Measurements from ENCODE around the gene SLC16A3. TPM values are rescaled to one million over a fixed set of nuclear protein-coding genes. Genes with fewer than 3 reads are reported as not detected.
"Not testable (repeated sequence)": the region's sequence is repeated elsewhere in the genome, so short reads cannot be mapped to it uniquely, and the experiment has no call there.

The SLC16A3 gene
- total RNA-seq, 1 experiment from 2014 or later, result 28.7 TPM

- H3K4me1 Mint-ChIP-seq, result no peaks in the 10 kb centered on the region
- H3K27me3 Mint-ChIP-seq (ENCODE audit: low read depth), result no peaks in the 10 kb centered on the region
- peaks cover 4% of the 10 kb centered on the region; the same call in 1 of the 2 replicates for H3K9me3 Mint-ChIP-seq
- ChIA-PET CTCF (interaction anchor here (1.5 kb wide), 1 partner anchor 17 kb away, joined by 3 read pairs; no protein-coding TSS in a partner anchor), POLR2A (no interaction called here)
- DNase-seq (ENCODE audit: low spot score) (no peak), ATAC-seq (no peak)
- no peak overlapping the region; the same call in 1 of the 2 replicates for H3K27ac Mint-ChIP-seq
- H3K36me3 Mint-ChIP-seq, result peaks cover 74% of the 10 kb centered on the region
- no peak overlapping the region for H3K4me3 Mint-ChIP-seq
- TF ChIP-seq, protein P1, sequence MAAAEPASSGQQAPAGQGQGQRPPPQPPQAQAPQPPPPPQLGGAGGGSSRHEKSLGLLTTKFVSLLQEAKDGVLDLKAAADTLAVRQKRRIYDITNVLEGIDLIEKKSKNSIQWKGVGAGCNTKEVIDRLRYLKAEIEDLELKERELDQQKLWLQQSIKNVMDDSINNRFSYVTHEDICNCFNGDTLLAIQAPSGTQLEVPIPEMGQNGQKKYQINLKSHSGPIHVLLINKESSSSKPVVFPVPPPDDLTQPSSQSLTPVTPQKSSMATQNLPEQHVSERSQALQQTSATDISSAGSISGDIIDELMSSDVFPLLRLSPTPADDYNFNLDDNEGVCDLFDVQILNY (CRISPR knock-in tag; IDR thresholded peaks at IDR 0.05), result no peak
- no peak for TF ChIP-seq ZNF532 (CRISPR knock-in tag; IDR thresholded peaks at IDR 0.05; ENCODE audit: borderline replicate concordance)
These were observed 24.3 kb downstream of the SLC16A3 start for GRCh38 chr17:82253179-82253544.

DNA sequence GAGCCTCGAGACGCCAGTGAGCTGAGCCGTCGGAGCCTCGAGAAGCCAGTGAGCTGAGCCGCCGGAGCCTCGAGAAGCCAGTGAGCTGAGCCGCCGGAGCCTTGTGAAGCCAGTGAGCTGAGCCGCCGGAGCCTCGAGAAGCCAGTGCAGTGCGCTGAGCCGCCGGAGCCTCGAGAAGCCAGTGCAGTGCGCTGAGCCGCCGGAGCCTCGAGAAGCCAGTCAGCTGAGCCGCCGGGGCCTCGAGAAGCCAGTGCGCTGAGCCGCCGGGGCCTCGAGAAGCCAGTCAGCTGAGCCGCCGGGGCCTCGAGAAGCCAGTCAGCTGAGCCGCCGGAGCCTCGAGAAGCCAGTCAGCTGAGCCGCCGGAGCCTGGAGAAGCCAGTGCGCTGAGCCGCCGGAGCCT lies 25.3 kb downstream of the SLC16A3 start:
- H3K4me1 Mint-ChIP-seq; CTCF ChIA-PET; H3K27me3 Mint-ChIP-seq (ENCODE audit: low read depth); DNase-seq (ENCODE audit: low spot score); H3K27ac Mint-ChIP-seq; ATAC-seq; H3K9me3 Mint-ChIP-seq; H3K4me3 Mint-ChIP-seq: not testable (repeated sequence)
- POLR2A ChIA-PET, result interaction anchor here (0.6 to 1.5 kb wide), 2 partner anchors 15 to 154 kb away, joined by 3 to 5 read pairs; no protein-coding TSS in a partner anchor
- H3K36me3 Mint-ChIP-seq, result peaks cover 74% of the 10 kb centered on the region

DNA sequence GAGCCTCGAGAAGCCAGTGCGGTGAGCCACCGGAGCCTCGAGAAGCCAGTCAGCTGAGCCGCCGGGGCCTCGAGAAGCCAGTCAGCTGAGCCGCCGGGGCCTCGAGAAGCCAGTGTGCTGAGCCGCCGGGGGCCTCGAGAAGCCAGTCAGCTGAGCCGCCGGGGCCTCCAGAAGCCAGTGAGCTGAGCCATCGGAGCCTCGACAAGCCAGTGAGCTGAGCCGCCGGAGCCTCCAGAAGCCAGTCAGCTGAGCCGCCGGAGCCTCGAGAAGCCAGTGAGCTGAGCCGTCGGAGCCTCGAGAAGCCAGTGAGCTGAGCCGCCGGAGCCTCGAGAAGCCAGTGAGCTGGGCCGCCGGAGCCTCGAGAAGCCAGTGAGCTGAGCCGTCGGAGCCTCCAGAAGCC lies 25.9 kb downstream of the SLC16A3 start:
- H3K36me3 Mint-ChIP-seq, result peaks cover 78% of the 10 kb centered on the region
- not testable (repeated sequence) for H3K27ac Mint-ChIP-seq; H3K9me3 Mint-ChIP-seq; DNase-seq (ENCODE audit: low spot score); H3K4me3 Mint-ChIP-seq; H3K27me3 Mint-ChIP-seq (ENCODE audit: low read depth); H3K4me1 Mint-ChIP-seq; ATAC-seq
- ChIA-PET POLR2A (interaction anchor here (1.1 to 1.5 kb wide), 2 partner anchors 14 to 20 kb away, joined by 3 to 5 read pairs; no protein-coding TSS in a partner anchor), CTCF (interaction anchor here (0.5 to 1.6 kb wide), 3 partner anchors 10 to 18 kb away, joined by 3 to 6 read pairs (median 4); no protein-coding TSS in a partner anchor)

GRCh38 chr17:82255402-82255972 lies 26.6 kb downstream of the SLC16A3 start:
- H3K27me3 Mint-ChIP-seq (ENCODE audit: low read depth), result no peaks in the 10 kb centered on the region
- no peak for ATAC-seq
- H3K4me1 Mint-ChIP-seq, result no peaks in the 10 kb centered on the region
- POLR2A ChIA-PET, result interaction anchor here (1.1 to 1.5 kb wide), 2 partner anchors 14 to 20 kb away, joined by 3 to 5 read pairs; no protein-coding TSS in a partner anchor
- peaks cover 7% of the 10 kb centered on the region for H3K9me3 Mint-ChIP-seq
- no peak overlapping the region; the same call in 1 of the 2 replicates for H3K27ac Mint-ChIP-seq
- no peak for DNase-seq (ENCODE audit: low spot score)
- H3K4me3 Mint-ChIP-seq, result no peak overlapping the region
- no peak for TF ChIP-seq ZNF532 (CRISPR knock-in tag; IDR thresholded peaks at IDR 0.05; ENCODE audit: borderline replicate concordance)
- no peak for TF ChIP-seq NFATC4 (CRISPR knock-in tag; IDR thresholded peaks at IDR 0.05)
- TF ChIP-seq AFF4 (CRISPR knock-in tag; IDR thresholded peaks at IDR 0.05; ENCODE audit: borderline replicate concordance), result no peak
- TF ChIP-seq MAX (CRISPR knock-in tag; IDR thresholded peaks at IDR 0.05), result no peak
- TF ChIP-seq RELA (CRISPR knock-in tag; IDR thresholded peaks at IDR 0.05; ENCODE audit: borderline replicate concordance), result no peak
- no peak for TF ChIP-seq NR1H2 (CRISPR knock-in tag; IDR thresholded peaks at IDR 0.05)
- TF ChIP-seq TEAD4 (CRISPR knock-in tag; IDR thresholded peaks at IDR 0.05), result no peak
- TF ChIP-seq, protein P2, sequence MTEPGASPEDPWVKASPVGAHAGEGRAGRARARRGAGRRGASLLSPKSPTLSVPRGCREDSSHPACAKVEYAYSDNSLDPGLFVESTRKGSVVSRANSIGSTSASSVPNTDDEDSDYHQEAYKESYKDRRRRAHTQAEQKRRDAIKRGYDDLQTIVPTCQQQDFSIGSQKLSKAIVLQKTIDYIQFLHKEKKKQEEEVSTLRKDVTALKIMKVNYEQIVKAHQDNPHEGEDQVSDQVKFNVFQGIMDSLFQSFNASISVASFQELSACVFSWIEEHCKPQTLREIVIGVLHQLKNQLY (CRISPR knock-in tag; IDR thresholded peaks at IDR 0.05), result no peak
- peaks cover 82% of the 10 kb centered on the region for H3K36me3 Mint-ChIP-seq
- CTCF ChIA-PET, result interaction anchor here (0.5 to 1.6 kb wide), 3 partner anchors 9 to 19 kb away, joined by 3 to 6 read pairs (median 4); no protein-coding TSS in a partner anchor

Data from WTC11 (cell line).